Left ventricle myocardium inferior (tissue), 1 donor: ENCODE measurements around the gene CHL1. TPM values are rescaled to one million over a fixed set of nuclear protein-coding genes. Genes with fewer than 3 reads are reported as not detected.
"Not testable (repeated sequence)": the region's sequence is repeated elsewhere in the genome, so short reads cannot be mapped to it uniquely, and the experiment has no call there.

Source experiments
- DNase-seq: peaks from one replicate; pipeline ENCODE4 v3.0.0-alpha.2; 2020
- H3K27ac ChIP-seq: fragments of 200-600 bp; replicated peaks from 2 replicates; pipeline ENCODE4 v1.8.0; 2021
- H3K27me3 ChIP-seq: fragments of 200-600 bp; 2 replicates; pipeline ENCODE4 v1.8.0; 2021; ENCODE audit warnings: low read depth
- H3K36me3 ChIP-seq: fragments of 200-600 bp; 2 replicates; pipeline ENCODE4 v1.8.0; 2021
- H3K4me1 ChIP-seq: fragments of 200-600 bp; 2 replicates; pipeline ENCODE4 v1.8.0; 2021
- H3K4me3 ChIP-seq: fragments of 200-600 bp; 2 replicates; pipeline ENCODE4 v1.8.0; 2021; ENCODE audit warnings: mild to moderate bottlenecking, moderate library complexity
- H3K9me3 ChIP-seq: fragments of 200-600 bp; replicated peaks from 2 replicates; pipeline ENCODE4 v1.8.0; 2021
- CTCF ChIP-seq: fragments of 200-600 bp; IDR thresholded peaks from 2 replicates; pipeline ENCODE4 v1.8.0; 2021; ENCODE audit warnings: antibody characterized with exemption, mild to moderate bottlenecking, borderline replicate concordance
- intact Hi-C: fragments of 100-400 bp; cut with micrococcal nuclease; formaldehyde crosslinking; loops from one replicate; pipeline ENCODE4 v1.11.0; 2022
- total RNA-seq: library from RNA; stranded (reverse); fragmentation: NEBNext Ultra II Directional; extraction: Animal tissue kit (Norgen Biotek cat#: 25700); gene quantifications from one replicate; pipeline ENCODE4 v1.2.1, GENCODE V29; 2021
- donor health status: DM: no; HTN: yes; CAD: no; lungs with severe emphysema.

Gene CHL1
- total RNA-seq, 1 donor from 2014 or later = 8.8 TPM

- H3K36me3 ChIP-seq = no peaks in the 10 kb centered on the region
- no peaks in the 10 kb centered on the region for H3K4me1 ChIP-seq
- no peak for DNase-seq
- H3K27ac ChIP-seq = no peak overlapping the region
- no peak overlapping the region for H3K4me3 ChIP-seq
- H3K27me3 ChIP-seq = no peaks in the 10 kb centered on the region
- intact Hi-C loops = no loop called here
- H3K9me3 ChIP-seq = peaks cover 27% of the 10 kb centered on the region
- no peak for TF ChIP-seq CTCF
These were observed 168.7 kb downstream of the CHL1 start for GRCh38 chr3:365268-365667.

DNA sequence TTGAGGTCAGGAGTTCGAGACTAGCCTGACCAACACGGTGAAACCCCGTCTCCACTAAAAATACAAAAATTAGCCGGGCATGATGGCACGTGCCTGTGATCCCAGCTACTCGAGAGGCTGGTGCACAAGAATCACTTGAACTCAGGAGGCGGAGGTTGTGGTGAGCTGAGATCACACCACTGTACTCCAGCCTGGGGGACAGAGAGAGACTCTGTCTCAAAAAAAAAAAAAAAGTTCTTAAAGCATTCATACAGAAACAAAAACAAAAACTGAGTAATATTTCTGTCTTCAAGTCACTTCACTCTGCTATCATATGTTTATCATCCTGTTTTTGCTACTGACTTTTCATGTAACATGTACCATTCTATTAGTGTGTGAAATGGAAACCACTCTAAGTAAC is 169.7 kb downstream of the CHL1 start:
- H3K36me3 ChIP-seq, H3K4me1 ChIP-seq, H3K27me3 ChIP-seq, DNase-seq, H3K4me3 ChIP-seq, H3K27ac ChIP-seq, intact Hi-C loops: not testable (repeated sequence)
- peaks cover 34% of the 10 kb centered on the region for H3K9me3 ChIP-seq

DNA sequence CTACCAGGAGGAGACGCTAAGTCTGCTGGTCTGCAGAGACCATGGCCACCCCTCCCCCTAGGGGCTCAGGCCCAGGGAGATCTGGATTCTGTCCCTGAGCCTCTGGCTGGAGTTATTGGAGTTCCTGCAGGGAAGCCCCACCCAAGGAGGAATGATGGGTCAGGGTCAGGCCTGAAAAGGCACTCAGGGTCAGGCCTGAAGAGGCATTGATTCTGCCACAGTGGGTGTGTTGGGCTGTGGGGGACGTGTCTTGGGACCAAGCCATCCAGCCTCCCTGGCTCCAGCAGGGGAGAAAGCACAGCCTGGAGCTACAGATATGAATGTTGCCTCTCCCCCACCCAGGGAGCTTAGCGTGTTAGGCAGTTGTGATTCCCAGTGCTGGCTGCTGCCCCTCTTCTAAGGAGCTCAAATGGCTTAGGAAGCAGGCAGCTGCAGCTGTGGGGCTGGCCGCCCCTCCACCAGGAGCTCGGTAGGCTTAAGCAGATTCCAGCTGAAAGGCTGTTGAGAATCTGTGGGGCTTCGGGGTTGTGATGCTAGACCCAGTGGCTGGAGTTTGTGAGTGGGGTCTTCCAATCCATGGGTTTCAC is 176.7 kb downstream of the CHL1 start:
- Histone ChIP-seq H3K9me3 (peaks cover 26% of the 10 kb centered on the region), H3K4me1 (peaks cover 17% of the 10 kb centered on the region), H3K4me3 (no peak overlapping the region), H3K27ac (no peak overlapping the region), H3K36me3 (no peaks in the 10 kb centered on the region), H3K27me3 (no peaks in the 10 kb centered on the region)
- intact Hi-C loops = no loop called here
- no peak for DNase-seq
- TF ChIP-seq CTCF = no peak

- no peak overlapping the region for H3K4me3 ChIP-seq
- peaks cover 17% of the 10 kb centered on the region for H3K4me1 ChIP-seq
- no peak for DNase-seq
- intact Hi-C loops = no loop called here
- H3K36me3 ChIP-seq = no peaks in the 10 kb centered on the region
- no peak for TF ChIP-seq CTCF
- H3K27ac ChIP-seq = peak overlapping the region; percentile 68
- peaks cover 14% of the 10 kb centered on the region for H3K9me3 ChIP-seq
- H3K27me3 ChIP-seq = no peaks in the 10 kb centered on the region
These were observed 177.9 kb downstream of the CHL1 start for GRCh38 chr3:374459-374858.

- TF ChIP-seq CTCF = peak; percentile 57
- Histone ChIP-seq H3K4me1 (peaks cover 17% of the 10 kb centered on the region), H3K27ac (no peak overlapping the region), H3K9me3 (no peaks in the 10 kb centered on the region), H3K36me3 (no peaks in the 10 kb centered on the region), H3K4me3 (no peak overlapping the region), H3K27me3 (no peaks in the 10 kb centered on the region)
- DNase-seq = no peak
- intact Hi-C loops = no loop called here
These were observed 180.6 kb downstream of the CHL1 start for GRCh38 chr3:377158-377561.

GRCh38 chr3:380801-381200 is 184.2 kb downstream of the CHL1 start:
- no peak overlapping the region for H3K27ac ChIP-seq
- H3K9me3 ChIP-seq = no peaks in the 10 kb centered on the region
- no peaks in the 10 kb centered on the region for H3K27me3 ChIP-seq
- no peak overlapping the region for H3K4me3 ChIP-seq
- no peak for DNase-seq
- intact Hi-C loops = no loop called here
- peaks cover 3% of the 10 kb centered on the region for H3K4me1 ChIP-seq
- no peak for TF ChIP-seq CTCF
- no peaks in the 10 kb centered on the region for H3K36me3 ChIP-seq
